GM18907 (cell line): ENCODE measurements around the gene KLHL22.

Experiments
- ATAC-seq: cut with Tn5 transposase; IDR thresholded peaks from one replicate; pipeline ENCODE4 v1.9.1; 2021; ENCODE audit warnings: mild to moderate bottlenecking, moderate library complexity; ENCODE audit not compliant: unreplicated experiment

KLHL22 gene

GRCh38 chr22:20434773-20435172 is 60.8 kb downstream of the KLHL22 start:
- no peak for ATAC-seq

GRCh38 chr22:20434264-20434751 is 61.3 kb downstream of the KLHL22 start:
- ATAC-seq: no peak

- no peak for ATAC-seq
Measured at GRCh38 chr22:20433686-20434241, 61.8 kb downstream of the KLHL22 start.

- no peak for ATAC-seq
Measured at GRCh38 chr22:20433191-20433590, 62.4 kb downstream of the KLHL22 start.

- ATAC-seq: no peak
Measured at GRCh38 chr22:20432244-20432686, 63.3 kb downstream of the KLHL22 start.

- no peak for ATAC-seq
Measured at GRCh38 chr22:20431511-20432192, 63.9 kb downstream of the KLHL22 start.

- no peak for ATAC-seq
Measured at GRCh38 chr22:20430720-20431510, 64.7 kb downstream of the KLHL22 start.

GRCh38 chr22:20430101-20430719 is 65.4 kb downstream of the KLHL22 start:
- no peak for ATAC-seq

- ATAC-seq: peak; percentile 48
Measured at GRCh38 chr22:20429254-20430100, 66.1 kb downstream of the KLHL22 start.

GRCh38 chr22:20428496-20429253 is 66.9 kb downstream of the KLHL22 start:
- no peak for ATAC-seq

- ATAC-seq: no peak
Measured at GRCh38 chr22:20427945-20428417, 67.6 kb downstream of the KLHL22 start.

- no peak for ATAC-seq
Measured at GRCh38 chr22:20427104-20427944, 68.3 kb downstream of the KLHL22 start.

GRCh38 chr22:20426259-20426615 is 69.4 kb downstream of the KLHL22 start:
- no peak for ATAC-seq

GRCh38 chr22:20425566-20426258 is 69.9 kb downstream of the KLHL22 start:
- no peak for ATAC-seq

- no peak for ATAC-seq
Measured at GRCh38 chr22:20424932-20425565, 70.5 kb downstream of the KLHL22 start.

- no peak for ATAC-seq
Measured at GRCh38 chr22:20424568-20424931, 71.0 kb downstream of the KLHL22 start.

GRCh38 chr22:20423906-20424551 is 71.6 kb downstream of the KLHL22 start:
- ATAC-seq: no peak
